ENCODE data around the gene CAPN9.

The CAPN9 gene

GRCh38 chr1:230770317-230770716, 23.1 kb downstream of the CAPN9 start:
- DNase-seq (ENCODE audit: low read depth, low spot score), result no peak

DNA sequence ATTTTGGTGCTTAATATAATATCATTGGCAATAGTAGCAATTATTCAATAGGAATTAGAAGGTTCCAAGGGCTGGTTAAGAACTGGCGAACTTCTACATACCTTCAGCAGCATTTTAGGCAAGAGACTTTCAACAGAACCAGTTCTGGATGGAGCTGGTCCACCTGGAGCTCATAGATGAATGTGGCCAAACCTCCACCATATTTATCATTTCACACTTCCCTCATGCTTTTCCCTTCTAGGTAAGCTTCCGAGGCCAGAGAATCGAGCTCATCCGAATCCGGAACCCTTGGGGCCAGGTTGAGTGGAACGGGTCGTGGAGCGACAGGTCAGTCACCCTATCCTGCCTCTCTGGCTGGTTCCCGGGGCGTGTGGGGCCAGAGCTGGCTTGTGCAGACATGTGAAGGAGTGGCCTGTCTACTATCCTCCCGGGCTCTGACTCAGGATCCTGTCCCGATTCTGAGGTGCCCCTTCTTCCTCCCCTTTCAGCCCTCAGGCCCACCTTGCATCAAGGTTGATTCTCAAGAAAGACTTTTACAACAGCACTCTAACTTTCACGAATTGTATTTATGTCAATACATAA, 24.7 kb downstream of the CAPN9 start:
- no peak for DNase-seq (ENCODE audit: low read depth, low spot score)

DNA sequence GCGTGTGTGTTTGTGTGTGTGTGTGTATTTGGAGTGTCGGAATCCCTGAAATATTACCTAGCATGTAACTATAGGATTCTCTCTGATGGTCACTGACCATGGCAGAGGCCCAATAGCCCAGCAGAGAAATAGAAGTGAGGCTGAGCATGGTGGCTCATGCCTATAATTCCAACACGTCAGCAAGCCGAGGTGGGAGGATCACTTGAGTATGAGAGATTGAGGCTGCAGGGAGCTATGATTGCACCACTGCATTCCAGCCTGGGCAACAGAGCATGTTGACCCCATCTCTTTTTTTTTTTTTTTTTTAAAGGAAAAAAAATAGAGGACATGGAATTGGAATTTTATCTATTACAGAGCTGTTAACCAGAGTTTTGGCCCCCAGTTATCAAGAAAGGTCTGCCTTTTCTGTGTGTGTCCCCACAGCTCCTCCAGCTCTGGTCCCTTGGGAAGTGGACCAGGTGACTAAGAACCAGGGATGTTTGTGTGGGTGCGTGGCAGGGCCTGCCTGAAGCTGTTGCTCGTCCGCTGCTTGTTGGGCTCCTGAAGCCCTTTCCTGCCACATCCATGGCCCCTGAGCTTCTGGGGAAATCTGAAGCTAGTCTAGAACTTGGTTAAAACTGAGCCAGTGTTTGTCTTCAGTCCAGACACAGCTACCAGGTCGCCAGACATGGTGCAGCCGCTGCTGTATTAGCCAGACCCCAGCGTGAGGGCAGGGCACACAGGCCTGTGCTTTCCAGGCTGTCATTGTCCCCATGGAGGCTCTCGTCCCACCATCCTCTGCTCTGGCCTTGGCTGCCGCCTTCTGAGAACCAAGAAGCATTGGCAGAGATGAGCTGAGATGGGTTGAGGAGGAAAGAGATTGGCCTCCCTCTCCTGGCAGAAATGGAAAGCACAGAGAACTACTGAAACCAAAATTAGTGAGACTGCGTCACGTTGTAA, 25.5 kb downstream of the CAPN9 start:
- no peak for DNase-seq (ENCODE audit: low read depth, low spot score)

DNA sequence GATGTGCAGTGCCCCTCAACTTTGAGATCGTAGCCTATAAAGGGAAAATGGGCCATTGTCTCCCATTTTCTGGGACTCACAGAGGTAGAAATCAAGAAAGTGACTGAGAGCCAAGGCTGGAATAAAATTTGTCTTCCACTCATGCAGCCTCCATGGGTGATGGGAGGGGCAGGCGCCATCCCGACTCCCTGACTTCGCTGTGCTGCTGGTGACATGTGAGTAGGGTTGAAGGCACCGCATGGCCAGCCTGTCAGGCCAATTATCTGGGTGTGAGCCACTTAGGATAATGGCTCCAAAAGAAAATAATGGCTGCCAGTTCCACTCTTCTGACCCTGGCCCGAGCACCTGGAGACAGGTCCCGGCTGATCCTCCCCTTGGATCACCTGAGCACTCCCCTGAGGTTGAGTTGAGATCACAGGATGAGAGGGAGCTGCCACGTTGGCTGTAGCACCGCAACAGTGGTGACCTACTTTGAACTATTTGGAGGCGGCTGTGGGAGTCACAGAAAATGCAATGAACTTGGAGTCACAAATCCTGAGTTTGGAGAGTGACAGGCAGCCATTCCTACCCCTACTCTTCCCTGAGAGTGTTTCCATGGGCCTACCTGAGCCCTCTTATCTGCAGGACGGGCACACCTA, 26.3 kb downstream of the CAPN9 start:
- no peak for DNase-seq (ENCODE audit: low read depth, low spot score)

- DNase-seq (ENCODE audit: low read depth, low spot score), result no peak
Observed at GRCh38 chr1:230778916-230779590, 31.9 kb downstream of the CAPN9 start.

- DNase-seq (ENCODE audit: low read depth, low spot score), result no peak
Observed at GRCh38 chr1:230781131-230781530, 33.9 kb downstream of the CAPN9 start.

GRCh38 chr1:230781594-230781993, 34.4 kb downstream of the CAPN9 start:
- DNase-seq (ENCODE audit: low read depth, low spot score), result no peak

DNA sequence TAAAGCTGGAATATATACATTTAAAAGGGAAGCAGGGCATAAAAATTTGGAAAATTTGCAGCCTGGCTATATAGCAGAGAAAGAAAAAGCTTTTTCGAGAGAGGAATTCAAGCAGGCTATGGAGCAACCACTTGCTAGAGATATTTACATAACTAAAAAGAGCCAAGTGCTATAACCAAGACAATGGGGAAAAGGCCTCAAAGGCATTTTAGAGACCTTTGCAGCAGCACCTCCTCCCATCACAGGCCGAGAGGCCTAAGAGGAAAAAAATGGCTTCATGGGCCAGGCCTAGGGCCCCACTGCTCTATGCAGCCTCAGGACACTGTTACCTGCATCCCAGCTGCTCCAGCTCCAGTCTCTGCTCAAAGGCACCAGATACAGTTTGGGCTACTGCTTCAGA, 37.0 kb downstream of the CAPN9 start:
- no peak for DNase-seq (ENCODE audit: low read depth, low spot score)

DNA sequence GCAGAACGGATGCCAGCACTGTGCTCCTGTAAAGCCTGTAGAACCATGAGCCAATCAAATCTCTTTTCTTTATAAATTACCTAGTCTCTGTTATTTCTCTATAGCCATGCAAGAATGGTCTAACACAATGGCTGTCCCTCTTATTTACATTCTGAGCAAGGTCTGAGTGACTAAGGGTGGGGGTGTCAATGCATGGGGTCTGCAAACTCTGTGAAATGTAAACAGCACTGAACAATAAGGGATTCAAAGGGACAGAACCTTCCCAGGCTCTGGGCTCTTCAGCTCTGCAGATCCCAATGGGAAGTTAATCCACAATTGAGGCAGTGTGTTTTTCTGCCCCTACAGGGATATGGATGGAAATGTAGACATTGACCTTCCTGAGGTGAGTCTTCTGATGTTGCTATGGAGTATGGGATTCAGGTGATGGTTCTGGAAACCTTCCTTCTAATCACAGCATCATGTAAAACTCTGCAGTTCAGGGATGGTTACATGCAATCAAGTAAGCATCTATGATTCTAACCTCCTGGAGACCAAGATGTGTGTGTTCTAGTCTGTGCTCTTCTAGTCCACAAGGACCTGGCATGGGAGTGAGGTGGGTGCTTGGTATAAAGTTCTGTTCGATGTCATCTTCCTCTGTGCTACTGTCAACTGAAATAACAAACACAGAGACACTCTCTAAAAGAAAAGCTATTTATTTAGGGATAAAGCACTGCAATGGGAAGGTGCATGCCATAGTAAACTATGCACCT, 38.6 kb downstream of the CAPN9 start:
- DNase-seq (ENCODE audit: low read depth, low spot score), result no peak

DNA sequence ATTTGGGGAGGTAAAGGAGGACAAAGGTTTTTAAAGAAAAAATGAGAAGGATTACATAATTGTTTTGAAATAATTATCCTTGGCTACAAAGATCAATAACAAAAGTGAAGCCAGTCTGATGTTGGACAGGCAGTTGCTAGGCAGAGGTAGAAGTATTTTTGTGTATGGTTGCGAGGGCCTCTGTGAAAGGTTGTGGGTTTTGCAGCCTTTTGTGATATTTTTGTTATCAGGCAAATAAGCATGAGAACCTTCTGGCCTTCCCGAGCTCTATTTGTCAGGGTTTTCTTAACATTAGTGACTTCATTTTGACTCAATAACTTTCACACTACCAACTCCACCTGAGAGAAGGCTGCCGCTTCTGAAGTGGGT, 39.2 kb downstream of the CAPN9 start:
- no peak for DNase-seq (ENCODE audit: low read depth, low spot score)

DNA sequence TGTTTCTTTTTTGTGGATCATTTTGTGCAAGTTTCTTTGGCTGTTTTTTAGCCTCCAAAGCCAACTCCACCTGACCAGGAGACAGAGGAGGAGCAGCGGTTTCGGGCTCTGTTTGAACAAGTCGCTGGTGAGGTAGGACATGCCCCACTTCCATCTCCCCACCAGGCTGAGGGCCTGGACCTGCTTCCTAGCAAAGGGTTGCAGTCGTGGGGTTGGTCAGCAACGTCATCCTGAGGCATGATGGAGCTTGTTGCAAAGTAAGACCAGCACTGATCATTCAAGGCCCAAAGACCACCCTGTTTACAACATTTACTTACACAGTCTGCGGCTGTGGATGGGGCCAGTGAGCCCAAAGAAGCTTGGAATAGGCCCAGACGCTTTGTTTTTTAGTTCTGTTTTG, 40.3 kb downstream of the CAPN9 start:
- no peak for DNase-seq (ENCODE audit: low read depth, low spot score)

- DNase-seq (ENCODE audit: low read depth, low spot score), result no peak
Observed at GRCh38 chr1:230788561-230789275, 41.5 kb downstream of the CAPN9 start.

DNA sequence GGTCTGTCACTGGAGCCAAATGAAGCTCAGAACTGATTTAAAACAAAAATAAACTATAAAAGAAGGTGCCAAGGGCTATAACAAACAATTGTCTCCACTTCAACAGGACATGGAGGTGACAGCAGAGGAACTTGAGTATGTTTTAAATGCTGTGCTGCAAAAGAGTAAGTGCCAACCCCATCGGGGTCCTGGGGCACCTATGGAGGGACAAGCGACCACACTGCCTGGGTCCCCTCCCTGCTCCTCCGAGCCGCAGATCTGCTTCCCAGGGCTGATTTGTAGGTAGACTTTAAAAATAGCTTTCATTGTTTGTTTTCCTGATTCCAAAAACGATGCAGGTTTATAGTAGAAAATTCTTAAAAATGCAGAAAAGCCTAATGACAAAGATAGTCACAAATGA, 42.8 kb downstream of the CAPN9 start:
- DNase-seq (ENCODE audit: low read depth, low spot score), result no peak

DNA sequence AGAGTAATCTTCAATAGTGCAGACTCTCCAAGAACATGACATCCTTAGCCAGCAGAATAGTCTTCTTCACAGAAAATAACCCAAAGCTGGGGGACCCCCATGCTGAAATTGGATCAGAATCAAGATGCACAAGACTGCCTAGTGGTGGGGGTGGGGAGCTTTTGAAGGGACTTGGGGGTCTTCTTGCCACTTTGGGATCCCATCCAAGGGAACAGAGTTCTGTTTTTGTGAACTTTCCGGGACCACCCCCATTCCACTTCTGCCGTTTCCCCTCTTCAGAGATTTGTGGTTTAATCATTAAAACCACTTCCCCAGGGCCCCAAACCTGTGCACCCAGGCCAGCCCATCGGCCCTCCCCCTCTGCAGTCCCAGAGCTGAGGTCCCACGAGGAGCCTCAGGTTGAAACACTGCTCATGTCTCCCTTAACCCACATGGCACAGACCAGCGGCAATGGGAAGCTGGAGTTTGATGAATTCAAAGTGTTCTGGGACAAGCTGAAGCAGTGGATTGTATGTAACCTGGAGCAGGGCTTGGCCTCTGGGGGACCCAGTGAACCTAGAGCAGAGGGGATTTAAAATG, 44.9 kb downstream of the CAPN9 start:
- DNase-seq (ENCODE audit: low read depth, low spot score), result no peak

DNA sequence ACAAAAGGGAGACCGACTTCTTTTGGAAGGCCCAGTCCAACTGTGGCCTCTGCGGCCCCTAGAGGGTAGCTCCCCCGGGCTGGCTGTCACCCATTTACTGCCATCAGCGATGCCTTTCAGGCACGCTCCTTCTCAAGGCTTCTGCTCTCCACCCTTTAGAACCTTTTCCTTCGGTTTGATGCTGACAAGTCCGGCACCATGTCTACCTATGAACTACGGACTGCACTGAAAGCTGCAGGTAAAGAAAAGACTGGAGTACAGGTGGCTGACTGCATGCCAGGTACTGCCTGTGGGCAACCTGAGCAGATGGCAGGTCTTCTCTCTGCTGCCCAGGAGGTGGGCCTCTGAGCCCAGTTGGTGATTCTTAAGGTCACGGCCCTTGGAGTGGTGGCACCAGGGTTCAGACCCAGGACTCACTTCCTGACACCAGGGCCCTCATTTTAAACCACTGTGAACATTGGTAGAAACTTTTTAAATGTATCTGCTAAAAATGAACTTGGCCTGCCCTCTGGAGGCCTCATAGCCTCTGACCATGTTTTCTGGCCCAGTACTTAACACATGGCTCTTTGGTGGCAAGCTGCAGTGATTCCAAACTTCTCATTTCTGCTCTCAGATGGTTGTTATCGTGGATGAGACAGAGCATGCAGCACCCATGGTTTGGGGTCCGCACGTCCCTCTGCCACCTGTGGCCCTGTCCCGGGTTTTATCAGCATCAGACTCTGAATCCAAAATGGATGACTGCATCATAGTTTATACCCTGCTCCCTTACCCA, 45.7 kb downstream of the CAPN9 start:
- DNase-seq (ENCODE audit: low read depth, low spot score), result no peak

- no peak for DNase-seq (ENCODE audit: low read depth, low spot score)
Observed at GRCh38 chr1:230793463-230793745, 46.2 kb downstream of the CAPN9 start.

GRCh38 chr1:230794431-230794830, 47.2 kb downstream of the CAPN9 start:
- DNase-seq (ENCODE audit: low read depth, low spot score), result no peak

- DNase-seq (ENCODE audit: low read depth, low spot score), result no peak
Observed at GRCh38 chr1:230794871-230795605, 47.9 kb downstream of the CAPN9 start.

- DNase-seq (ENCODE audit: low read depth, low spot score), result no peak
Observed at GRCh38 chr1:230796626-230797025, 49.4 kb downstream of the CAPN9 start.
